Endothelial cell of umbilical vein (primary cell): ENCODE measurements around the gene PTPRT. TPM values are rescaled to one million over a fixed set of nuclear protein-coding genes. Genes with fewer than 3 reads are reported as not detected.

ENCODE experiments used
- BruUV-seq: library from RNA; stranded (reverse); fragments of 400-500 nt; replicated peaks from 2 replicates; lab custom pipeline; 2021; lab: Mats Ljungman, UMichigan
- CTCF ChIA-PET: fragments of 300-600, 350-600 bp; sonication (Branson Sonifier 250); formaldehyde crosslinking; loops from one replicate; lab custom pipeline; 2021; ENCODE audit warnings: antibody characterized with exemption, inconsistent platforms; lab: Charles Lee
- POLR2A ChIA-PET: fragments of 300-600, 350-600 bp; sonication (Branson Sonifier 250); formaldehyde crosslinking; loops from one replicate; lab custom pipeline; 2021; ENCODE audit warnings: antibody characterized with exemption, inconsistent platforms; lab: Charles Lee
- DNase-seq: peaks from one replicate; pipeline ENCODE4 v3.0.0-alpha.2; 2011; ENCODE audit warnings: low read depth, low spot score
- FAIRE-seq: peaks from 2 replicates; lab custom pipeline; 2011; peaks lifted over from hg19 to GRCh38; lab: Jason Lieb, UNC
- H2AFZ ChIP-seq: 2 replicates; pipeline ENCODE4 v1.6.0; 2012; ENCODE audit warnings: low read depth, low read length, control low read depth, inconsistent platforms
- H3K27ac ChIP-seq: 2 replicates; pipeline ENCODE4 v1.5.1; 2011; ENCODE audit warnings: low read depth, mild to moderate bottlenecking, control low read depth, low read length, moderate library complexity; ENCODE audit not compliant: insufficient read depth
- H3K27me3 ChIP-seq, 2 experiments: 2 replicates each; pipeline versions ENCODE4 v1.6.0 to v1.6.1; 2011; ENCODE audit warnings: low read length in 2 of 2, mixed read lengths in 1 of 2; ENCODE audit not compliant: control insufficient read depth in 2 of 2, insufficient read depth in 2 of 2
- H3K36me3 ChIP-seq, 2 experiments: 2 replicates in 1 of 2; 3 replicates in 1 of 2; pipeline ENCODE4 v1.5.1; 2011; ENCODE audit warnings: low read length in 2 of 2, mild to moderate bottlenecking in 1 of 2, moderate library complexity in 1 of 2; ENCODE audit not compliant: control insufficient read depth in 2 of 2, insufficient read depth in 2 of 2; ENCODE audit errors: extremely low read depth in 1 of 2
- H3K4me1 ChIP-seq: 3 replicates; pipeline ENCODE4 v1.5.1; 2011; ENCODE audit warnings: mild to moderate bottlenecking, low read length; ENCODE audit not compliant: control insufficient read depth, insufficient read depth; ENCODE audit errors: extremely low read depth
- H3K4me2 ChIP-seq: 2 replicates; pipeline ENCODE4 v1.6.1; 2011; ENCODE audit warnings: low read length, control low read depth, mixed read lengths; ENCODE audit not compliant: insufficient read depth
- H3K4me3 ChIP-seq, 3 experiments: fragments of 200-600 bp in 1 of 3; sonication (generic), shearing (Covaris generic) in 1 of 3; replicated peaks in 1 of 3; 2 replicates each; pipeline ENCODE4 v1.5.1; 2011 to 2016; ENCODE audit warnings: control low read depth in 3 of 3, low read length in 3 of 3, mild to moderate bottlenecking in 2 of 3, inconsistent platforms in 1 of 3, low read depth in 1 of 3, moderate library complexity in 1 of 3; ENCODE audit not compliant: insufficient read depth in 1 of 3
- H3K79me2 ChIP-seq: 2 replicates; pipeline ENCODE4 v1.6.0; 2012; ENCODE audit warnings: low read length, inconsistent platforms; ENCODE audit not compliant: control insufficient read depth, insufficient read depth
- H3K9ac ChIP-seq: replicated peaks from 2 replicates; pipeline ENCODE3; 2011; ENCODE audit warnings: low read length, control low read depth; ENCODE audit not compliant: insufficient read depth; ENCODE audit errors: extremely low read depth
- H3K9me1 ChIP-seq: replicated peaks from 3 replicates; pipeline ENCODE4 v1.6.0; 2011; ENCODE audit warnings: mild to moderate bottlenecking, low read length; ENCODE audit not compliant: control insufficient read depth, insufficient read depth; ENCODE audit errors: extremely low read depth
- H3K9me3 ChIP-seq: replicated peaks from 2 replicates; pipeline ENCODE4 v1.5.1; 2012; ENCODE audit warnings: low read length, inconsistent platforms; ENCODE audit not compliant: control insufficient read depth, insufficient read depth
- H4K20me1 ChIP-seq: replicated peaks from 2 replicates; pipeline ENCODE3; 2011; ENCODE audit warnings: mild to moderate bottlenecking, low read length; ENCODE audit not compliant: control insufficient read depth, insufficient read depth; ENCODE audit errors: extremely low read depth
- EZH2 ChIP-seq: IDR thresholded peaks from 2 replicates; pipeline ENCODE4 v1.6.1; 2012; ENCODE audit warnings: borderline replicate concordance, low read depth, mild to moderate bottlenecking, moderate library complexity, low read length, inconsistent platforms; ENCODE audit not compliant: severe bottlenecking
- FOS ChIP-seq: IDR thresholded peaks from 2 replicates; pipeline ENCODE4 v1.6.1; 2011; ENCODE audit warnings: mild to moderate bottlenecking, low read length, moderate library complexity, borderline replicate concordance; ENCODE audit not compliant: insufficient read depth
- GATA2 ChIP-seq: IDR thresholded peaks from 2 replicates; pipeline ENCODE4 v1.7.0; 2011; ENCODE audit warnings: low read depth, mild to moderate bottlenecking, moderate library complexity, mixed read lengths, low read length; ENCODE audit not compliant: insufficient read length, insufficient read depth
- JUN ChIP-seq: IDR thresholded peaks from 2 replicates; pipeline ENCODE4 v1.6.1; 2011; ENCODE audit warnings: borderline replicate concordance, low read depth; ENCODE audit not compliant: insufficient read length, insufficient read depth
- MYC ChIP-seq: IDR thresholded peaks from one replicate; pipeline ENCODE4 v1.6.1; 2011; ENCODE audit warnings: mild to moderate bottlenecking, low read depth, low read length
- POLR2A ChIP-seq: IDR thresholded peaks from 2 replicates; pipeline ENCODE4 v1.6.1; 2012; ENCODE audit warnings: low read depth, mild to moderate bottlenecking, control low read depth, low read length
- POLR2AphosphoS5 ChIP-seq: IDR thresholded peaks from 2 replicates; pipeline ENCODE4 v1.6.1; 2012; ENCODE audit warnings: low read depth, mild to moderate bottlenecking, control low read depth, low read length, moderate library complexity; ENCODE audit not compliant: insufficient read depth
- dilution Hi-C: fragments of 300-500 bp; cut with MboI; formaldehyde crosslinking; loops from one replicate; pipeline ENCODE4 v1.15.0; 2019; ENCODE audit warnings: low sequenced_read_pairs; ENCODE audit not compliant: extremely low pct_ligation_motif_present
- intact Hi-C: fragments of 100-400 bp; cut with micrococcal nuclease; formaldehyde crosslinking; loops from one replicate; pipeline ENCODE4 v1.10.0; 2022
- polyA plus RNA-seq, 4 experiments: library from polyadenylated mRNA; depleted of rRNA in 3 of 4; stranded (reverse) in 3 of 4; unstranded in 1 of 4; fragments of >200 nt; gene quantifications; 2 replicates each; pipeline versions ENCODE4 v1.2.1 to v1.2.3, GENCODE V29; 2011 to 2012; ENCODE audit warnings: missing spikeins in 1 of 4
- total RNA-seq: library from RNA; stranded (reverse); gene quantifications from 2 replicates; pipeline ENCODE4 v1.2.3, GENCODE V29; 2021
- TF ChIP-seq, protein P1 (sequence below): IDR thresholded peaks from 2 replicates; pipeline ENCODE4 v1.6.1; 2011; ENCODE audit not compliant: insufficient read depth, insufficient read length
- TF ChIP-seq, protein P2 (sequence below), 2 donors: IDR thresholded peaks; 1 replicate in 1 of 2; 2 replicates in 1 of 2; pipeline ENCODE4 v1.5.1; 2011; ENCODE audit warnings: low read length in 2 of 2, mild to moderate bottlenecking in 2 of 2, moderate library complexity in 2 of 2, control low read depth in 1 of 2, inconsistent platforms in 1 of 2, low read depth in 1 of 2; ENCODE audit not compliant: insufficient read depth in 1 of 2; ENCODE audit errors: extremely low read depth in 1 of 2

Gene PTPRT
- total and polyA plus RNA-seq, 2 donors (not counting 3 experiments of a cell fraction or from before 2014, with no cell fraction given), result not detected

- Histone ChIP-seq H3K27me3 (peaks cover 11 to 15% of the 10 kb centered on the region in 2 experiments), H3K27ac (no peak overlapping the region), H3K79me2 (no peaks in the 10 kb centered on the region), H3K9me3 (no peaks in the 10 kb centered on the region), H2AFZ (no peak overlapping the region), H3K36me3 (no peaks in the 10 kb centered on the region), H3K4me1 (no peaks in the 10 kb centered on the region), H3K9ac (no peak overlapping the region), H3K4me2 (no peak overlapping the region), H4K20me1 (no peaks in the 10 kb centered on the region), H3K4me3 (no peak overlapping the region), H3K9me1 (no peaks in the 10 kb centered on the region)
- no TSS peak for BruUV-seq
- intact Hi-C loops, result loop anchor here (2.0 to 10.0 kb wide), 2 partner anchors 218 to 1488 kb away; no protein-coding TSS in a partner anchor
- CTCF ChIA-PET, result interaction anchor here (1.1 to 5.0 kb wide), 6 partner anchors 1230 to 1489 kb away, joined by 3 to 92 read pairs (median 16); no protein-coding TSS in a partner anchor
- TF ChIP-seq, protein P1, sequence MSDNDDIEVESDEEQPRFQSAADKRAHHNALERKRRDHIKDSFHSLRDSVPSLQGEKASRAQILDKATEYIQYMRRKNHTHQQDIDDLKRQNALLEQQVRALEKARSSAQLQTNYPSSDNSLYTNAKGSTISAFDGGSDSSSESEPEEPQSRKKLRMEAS, result no peak
- no peak for TF ChIP-seq GATA2
- no peak for TF ChIP-seq POLR2A
- no peak for TF ChIP-seq MYC
- TF ChIP-seq, protein P2, sequence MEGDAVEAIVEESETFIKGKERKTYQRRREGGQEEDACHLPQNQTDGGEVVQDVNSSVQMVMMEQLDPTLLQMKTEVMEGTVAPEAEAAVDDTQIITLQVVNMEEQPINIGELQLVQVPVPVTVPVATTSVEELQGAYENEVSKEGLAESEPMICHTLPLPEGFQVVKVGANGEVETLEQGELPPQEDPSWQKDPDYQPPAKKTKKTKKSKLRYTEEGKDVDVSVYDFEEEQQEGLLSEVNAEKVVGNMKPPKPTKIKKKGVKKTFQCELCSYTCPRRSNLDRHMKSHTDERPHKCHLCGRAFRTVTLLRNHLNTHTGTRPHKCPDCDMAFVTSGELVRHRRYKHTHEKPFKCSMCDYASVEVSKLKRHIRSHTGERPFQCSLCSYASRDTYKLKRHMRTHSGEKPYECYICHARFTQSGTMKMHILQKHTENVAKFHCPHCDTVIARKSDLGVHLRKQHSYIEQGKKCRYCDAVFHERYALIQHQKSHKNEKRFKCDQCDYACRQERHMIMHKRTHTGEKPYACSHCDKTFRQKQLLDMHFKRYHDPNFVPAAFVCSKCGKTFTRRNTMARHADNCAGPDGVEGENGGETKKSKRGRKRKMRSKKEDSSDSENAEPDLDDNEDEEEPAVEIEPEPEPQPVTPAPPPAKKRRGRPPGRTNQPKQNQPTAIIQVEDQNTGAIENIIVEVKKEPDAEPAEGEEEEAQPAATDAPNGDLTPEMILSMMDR (IDR thresholded peaks at IDR 0.05; ENCODE audit: extremely low read depth in 1 of 2, insufficient read depth in 1 of 2, low read depth in 1 of 2, low read length in 2 of 2), result no peak
- TF ChIP-seq FOS, result no peak
- no peak for TF ChIP-seq JUN
- no peak for TF ChIP-seq POLR2AphosphoS5
- no peak for TF ChIP-seq EZH2
- DNase-seq (no peak), FAIRE-seq (no peak)
- dilution Hi-C loops, result no loop called here
- POLR2A ChIA-PET, result no interaction called here
These were observed 3.4 kb downstream of the PTPRT start for GRCh38 chr20:43186312-43186711.
